C4-2B (cell line): ENCODE results near the gene SSBP4.

Source experiments
- ZFX ChIP-seq: fragments of 450-650 bp; IDR thresholded peaks from 2 replicates; pipeline ENCODE4 v1.6.1; 2017
- TF ChIP-seq, protein P1 (sequence below): fragments of 450-650 bp; conservative IDR thresholded peaks from 2 replicates; pipeline ENCODE4 v1.5.1; 2017; ENCODE audit warnings: mild to moderate bottlenecking

DNA sequence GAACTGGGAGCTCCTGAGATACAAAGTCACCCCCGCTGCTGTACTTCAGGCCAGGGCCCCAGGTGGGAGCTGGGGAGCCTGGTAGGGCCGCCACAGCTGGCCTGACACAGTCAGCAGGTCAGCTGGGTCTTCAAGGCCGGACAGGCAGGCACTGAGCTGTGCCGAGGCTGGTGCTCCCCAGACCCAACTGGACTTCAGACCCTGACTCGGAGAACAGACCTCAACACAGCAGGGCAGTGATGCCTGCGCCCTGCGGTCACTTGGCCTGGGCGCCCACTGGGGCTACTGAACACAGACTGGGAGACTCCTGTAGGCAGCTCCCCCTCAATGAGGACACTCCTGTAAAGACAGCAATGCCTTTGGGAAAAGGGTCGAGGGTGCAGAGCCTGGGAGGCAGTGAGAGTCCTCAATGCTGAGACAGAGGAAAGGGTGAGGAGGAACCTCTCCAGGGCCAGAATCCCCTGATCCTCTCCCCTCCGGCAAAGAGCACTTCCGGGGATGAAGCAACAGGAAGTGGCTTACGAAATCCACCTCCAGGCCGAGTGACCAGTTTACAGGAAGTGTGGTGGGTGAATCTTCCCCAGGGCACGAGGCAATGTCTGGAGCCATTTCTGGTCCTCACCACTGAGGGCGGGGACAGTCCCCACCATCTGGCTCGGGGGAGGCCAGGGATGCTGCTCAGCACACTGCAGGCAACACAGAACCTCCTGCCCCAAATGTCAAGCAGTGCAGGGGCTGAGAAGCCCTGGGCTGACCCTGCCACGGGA lies 59.5 kb downstream of the SSBP4 start:
- TF ChIP-seq, protein P1, sequence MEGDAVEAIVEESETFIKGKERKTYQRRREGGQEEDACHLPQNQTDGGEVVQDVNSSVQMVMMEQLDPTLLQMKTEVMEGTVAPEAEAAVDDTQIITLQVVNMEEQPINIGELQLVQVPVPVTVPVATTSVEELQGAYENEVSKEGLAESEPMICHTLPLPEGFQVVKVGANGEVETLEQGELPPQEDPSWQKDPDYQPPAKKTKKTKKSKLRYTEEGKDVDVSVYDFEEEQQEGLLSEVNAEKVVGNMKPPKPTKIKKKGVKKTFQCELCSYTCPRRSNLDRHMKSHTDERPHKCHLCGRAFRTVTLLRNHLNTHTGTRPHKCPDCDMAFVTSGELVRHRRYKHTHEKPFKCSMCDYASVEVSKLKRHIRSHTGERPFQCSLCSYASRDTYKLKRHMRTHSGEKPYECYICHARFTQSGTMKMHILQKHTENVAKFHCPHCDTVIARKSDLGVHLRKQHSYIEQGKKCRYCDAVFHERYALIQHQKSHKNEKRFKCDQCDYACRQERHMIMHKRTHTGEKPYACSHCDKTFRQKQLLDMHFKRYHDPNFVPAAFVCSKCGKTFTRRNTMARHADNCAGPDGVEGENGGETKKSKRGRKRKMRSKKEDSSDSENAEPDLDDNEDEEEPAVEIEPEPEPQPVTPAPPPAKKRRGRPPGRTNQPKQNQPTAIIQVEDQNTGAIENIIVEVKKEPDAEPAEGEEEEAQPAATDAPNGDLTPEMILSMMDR, result no peak
- TF ChIP-seq ZFX, result no peak
